Measurements from ENCODE around the gene C19orf25.

- TF ChIP-seq, protein P1, sequence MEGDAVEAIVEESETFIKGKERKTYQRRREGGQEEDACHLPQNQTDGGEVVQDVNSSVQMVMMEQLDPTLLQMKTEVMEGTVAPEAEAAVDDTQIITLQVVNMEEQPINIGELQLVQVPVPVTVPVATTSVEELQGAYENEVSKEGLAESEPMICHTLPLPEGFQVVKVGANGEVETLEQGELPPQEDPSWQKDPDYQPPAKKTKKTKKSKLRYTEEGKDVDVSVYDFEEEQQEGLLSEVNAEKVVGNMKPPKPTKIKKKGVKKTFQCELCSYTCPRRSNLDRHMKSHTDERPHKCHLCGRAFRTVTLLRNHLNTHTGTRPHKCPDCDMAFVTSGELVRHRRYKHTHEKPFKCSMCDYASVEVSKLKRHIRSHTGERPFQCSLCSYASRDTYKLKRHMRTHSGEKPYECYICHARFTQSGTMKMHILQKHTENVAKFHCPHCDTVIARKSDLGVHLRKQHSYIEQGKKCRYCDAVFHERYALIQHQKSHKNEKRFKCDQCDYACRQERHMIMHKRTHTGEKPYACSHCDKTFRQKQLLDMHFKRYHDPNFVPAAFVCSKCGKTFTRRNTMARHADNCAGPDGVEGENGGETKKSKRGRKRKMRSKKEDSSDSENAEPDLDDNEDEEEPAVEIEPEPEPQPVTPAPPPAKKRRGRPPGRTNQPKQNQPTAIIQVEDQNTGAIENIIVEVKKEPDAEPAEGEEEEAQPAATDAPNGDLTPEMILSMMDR (IDR thresholded peaks at IDR 0.05) = peak; percentile 35 to 67 (median 48)
- no peak for TF ChIP-seq POLR2A (IDR thresholded peaks at IDR 0.05)
These were observed 13.6 kb downstream of the C19orf25 start for GRCh38 chr19:1465191-1466016.

All from right lobe of liver (tissue), 4 donors.